Esophagus squamous epithelium (tissue), 4 donors: ENCODE results near the gene ALDH4A1.

Source experiments
- POLR2A ChIP-seq, 4 donors: fragments of 450-650 bp; IDR thresholded peaks; one replicate each; pipeline ENCODE4 v1.6.1; 2017; ENCODE audit warnings: antibody characterized with exemption in 4 of 4, mild to moderate bottlenecking in 4 of 4, moderate library complexity in 3 of 4
- TF ChIP-seq, protein P1 (sequence below), 6 experiments: fragments of 450-650 bp in 4 of 6; fragments of 200-600 bp in 2 of 6; sonication (generic) in 2 of 6; IDR thresholded peaks; one replicate each; pipeline ENCODE4 v1.5.1; 2016 to 2019; ENCODE audit warnings: antibody characterized with exemption in 6 of 6, mild to moderate bottlenecking in 4 of 6, moderate library complexity in 4 of 6

- TF ChIP-seq, protein P1, sequence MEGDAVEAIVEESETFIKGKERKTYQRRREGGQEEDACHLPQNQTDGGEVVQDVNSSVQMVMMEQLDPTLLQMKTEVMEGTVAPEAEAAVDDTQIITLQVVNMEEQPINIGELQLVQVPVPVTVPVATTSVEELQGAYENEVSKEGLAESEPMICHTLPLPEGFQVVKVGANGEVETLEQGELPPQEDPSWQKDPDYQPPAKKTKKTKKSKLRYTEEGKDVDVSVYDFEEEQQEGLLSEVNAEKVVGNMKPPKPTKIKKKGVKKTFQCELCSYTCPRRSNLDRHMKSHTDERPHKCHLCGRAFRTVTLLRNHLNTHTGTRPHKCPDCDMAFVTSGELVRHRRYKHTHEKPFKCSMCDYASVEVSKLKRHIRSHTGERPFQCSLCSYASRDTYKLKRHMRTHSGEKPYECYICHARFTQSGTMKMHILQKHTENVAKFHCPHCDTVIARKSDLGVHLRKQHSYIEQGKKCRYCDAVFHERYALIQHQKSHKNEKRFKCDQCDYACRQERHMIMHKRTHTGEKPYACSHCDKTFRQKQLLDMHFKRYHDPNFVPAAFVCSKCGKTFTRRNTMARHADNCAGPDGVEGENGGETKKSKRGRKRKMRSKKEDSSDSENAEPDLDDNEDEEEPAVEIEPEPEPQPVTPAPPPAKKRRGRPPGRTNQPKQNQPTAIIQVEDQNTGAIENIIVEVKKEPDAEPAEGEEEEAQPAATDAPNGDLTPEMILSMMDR (IDR thresholded peaks at IDR 0.05), result no peak
- TF ChIP-seq POLR2A (IDR thresholded peaks at IDR 0.05), result no peak
Measured at GRCh38 chr1:18852501-18852900, 49.9 kb downstream of the ALDH4A1 start.
